Liver (tissue), 9 donors: ENCODE data around the gene KIAA0753. TPM values are rescaled to one million over a fixed set of nuclear protein-coding genes. Genes with fewer than 3 reads are reported as not detected.

Experiments
- DNase-seq: peaks from one replicate; pipeline ENCODE4 v3.0.0-alpha.2; 2017; ENCODE audit warnings: low spot score
- H3K27ac ChIP-seq, 2 donors: one replicate each; pipeline ENCODE4 v1.7.0; 2013; ENCODE audit warnings: inconsistent platforms in 2 of 2, low read length in 2 of 2, control low read depth in 1 of 2, low read depth in 1 of 2, mild to moderate bottlenecking in 1 of 2
- H3K27me3 ChIP-seq, 4 donors: one replicate each; pipeline versions ENCODE4 v1.6.1 to v1.7.0; 2013; ENCODE audit warnings: low read length in 3 of 4, inconsistent platforms in 1 of 4, mild to moderate bottlenecking in 1 of 4, moderate library complexity in 1 of 4; ENCODE audit not compliant: control insufficient read depth in 4 of 4, insufficient read depth in 4 of 4
- H3K36me3 ChIP-seq, 4 donors: one replicate each; pipeline versions ENCODE4 v1.6.1 to v1.7.0; 2013; ENCODE audit warnings: low read length in 3 of 4, mild to moderate bottlenecking in 3 of 4, low read depth in 1 of 4, moderate library complexity in 1 of 4; ENCODE audit not compliant: control insufficient read depth in 4 of 4, insufficient read depth in 3 of 4
- H3K4me1 ChIP-seq, 4 donors: one replicate each; pipeline versions ENCODE4 v1.6.1 to v1.7.0; 2013; ENCODE audit warnings: low read length in 3 of 4, mild to moderate bottlenecking in 3 of 4, moderate library complexity in 1 of 4; ENCODE audit not compliant: control insufficient read depth in 4 of 4, insufficient read depth in 4 of 4
- H3K4me3 ChIP-seq, 3 donors: one replicate each; pipeline versions ENCODE4 v1.6.1 to v1.7.0; 2013; ENCODE audit warnings: low read length in 3 of 3, control low read depth in 1 of 3, low read depth in 1 of 3, mild to moderate bottlenecking in 1 of 3
- H3K9ac ChIP-seq, 2 donors: one replicate each; pipeline ENCODE4 v1.7.0; 2013; ENCODE audit warnings: low read length in 2 of 2, mild to moderate bottlenecking in 2 of 2, moderate library complexity in 2 of 2, control low read depth in 1 of 2, low read depth in 1 of 2
- H3K9me3 ChIP-seq, 4 donors: one replicate each; pipeline versions ENCODE4 v1.6.1 to v1.7.0; 2013; ENCODE audit warnings: low read length in 3 of 4; ENCODE audit not compliant: control insufficient read depth in 4 of 4
- CTCF ChIP-seq: fragments of 150-350 bp; IDR thresholded peaks from 2 replicates; pipeline ENCODE4 v1.5.1; 2017; ENCODE audit warnings: improper control_type of control experiment, low read depth, low read length; ENCODE audit not compliant: missing input control
- EGR1 ChIP-seq, 2 donors: IDR thresholded peaks; 2 replicates each; pipeline ENCODE4 v1.6.1; 2016 to 2018; ENCODE audit warnings: antibody characterized with exemption in 2 of 2, low read depth in 2 of 2
- FOXA1 ChIP-seq: IDR thresholded peaks from 2 replicates; pipeline ENCODE4 v1.6.1; 2016; ENCODE audit warnings: antibody characterized with exemption
- FOXA2 ChIP-seq: IDR thresholded peaks from 2 replicates; pipeline ENCODE4 v1.6.1; 2016; ENCODE audit warnings: antibody characterized with exemption
- GABPA ChIP-seq, 2 donors: IDR thresholded peaks in 1 of 2; conservative IDR thresholded peaks in 1 of 2; 2 replicates each; pipeline ENCODE4 v1.6.1; 2016; ENCODE audit warnings: antibody characterized with exemption in 2 of 2, mild to moderate bottlenecking in 1 of 2, moderate library complexity in 1 of 2
- HNF4A ChIP-seq, 2 donors: conservative IDR thresholded peaks; 2 replicates each; pipeline ENCODE4 v1.6.1; 2016; ENCODE audit warnings: antibody characterized with exemption in 2 of 2, mild to moderate bottlenecking in 2 of 2
- HNF4G ChIP-seq: IDR thresholded peaks from 2 replicates; pipeline ENCODE4 v1.6.1; 2016; ENCODE audit warnings: antibody characterized with exemption
- JUND ChIP-seq, 2 donors: IDR thresholded peaks; 2 replicates each; pipeline ENCODE4 v1.6.1; 2016; ENCODE audit warnings: antibody characterized with exemption in 2 of 2
- MAX ChIP-seq: IDR thresholded peaks from 2 replicates; pipeline ENCODE4 v1.6.1; 2016; ENCODE audit warnings: antibody characterized with exemption
- NR2F2 ChIP-seq: IDR thresholded peaks from 2 replicates; pipeline ENCODE4 v1.6.1; 2016; ENCODE audit warnings: antibody characterized with exemption
- RXRA ChIP-seq, 2 donors: IDR thresholded peaks; 2 replicates each; pipeline ENCODE4 v1.6.1; 2017 to 2018; ENCODE audit warnings: antibody characterized with exemption in 2 of 2, mild to moderate bottlenecking in 1 of 2
- SP1 ChIP-seq: IDR thresholded peaks from 2 replicates; pipeline ENCODE4 v1.6.1; 2018; ENCODE audit warnings: antibody characterized with exemption, mild to moderate bottlenecking
- TAF1 ChIP-seq: conservative IDR thresholded peaks from 2 replicates; pipeline ENCODE4 v1.6.1; 2016; ENCODE audit warnings: antibody characterized with exemption, mild to moderate bottlenecking
- YY1 ChIP-seq: IDR thresholded peaks from 2 replicates; pipeline ENCODE4 v1.6.1; 2016; ENCODE audit warnings: antibody characterized with exemption, mild to moderate bottlenecking
- WGBS: extraction: QIAGEN DNeasy Blood & Tissue Kit; methylation state at CpG from one replicate; pipeline ENCODE4 v1.1.7; 2013; 5-methylcytosine and 5-hydroxymethylcytosine counted together
- polyA plus RNA-seq, 2 donors: library from polyadenylated mRNA; stranded (reverse) in 1 of 2; unstranded in 1 of 2; fragments of 200-250 nt in 1 of 2; fragments of >200 nt in 1 of 2; fragmentation: Nextera tagmentation in 1 of 2; extraction: Ambion mirVana in 1 of 2; gene quantifications; one replicate each; pipeline versions ENCODE4 v1.2.1 to v1.2.3, GENCODE V29; 2013 to 2015
- total RNA-seq, 2 donors: library from RNA; depleted of rRNA; stranded (reverse); fragments of >200 nt; gene quantifications; one replicate each; pipeline ENCODE4 v1.2.3, GENCODE V29; 2014
- TF ChIP-seq, protein P1 (sequence below): IDR thresholded peaks from 2 replicates; pipeline ENCODE4 v1.6.1; 2016; ENCODE audit warnings: antibody characterized with exemption, mild to moderate bottlenecking
- TF ChIP-seq, protein P2 (sequence below): IDR thresholded peaks from 2 replicates; pipeline ENCODE4 v1.6.1; 2016; ENCODE audit warnings: antibody characterized with exemption
- TF ChIP-seq, protein P3 (sequence below): IDR thresholded peaks from 2 replicates; pipeline ENCODE4 v1.6.1; 2016; ENCODE audit warnings: antibody characterized with exemption
- donor health status: healthy.
- donor health status: healthy.
- donor health status: healthy.
- donor health status: healthy.
- donor health status: healthy.

The KIAA0753 gene
- total and polyA plus RNA-seq, 4 donors, result 2.0 to 5.9 (median 3.0) TPM

DNA sequence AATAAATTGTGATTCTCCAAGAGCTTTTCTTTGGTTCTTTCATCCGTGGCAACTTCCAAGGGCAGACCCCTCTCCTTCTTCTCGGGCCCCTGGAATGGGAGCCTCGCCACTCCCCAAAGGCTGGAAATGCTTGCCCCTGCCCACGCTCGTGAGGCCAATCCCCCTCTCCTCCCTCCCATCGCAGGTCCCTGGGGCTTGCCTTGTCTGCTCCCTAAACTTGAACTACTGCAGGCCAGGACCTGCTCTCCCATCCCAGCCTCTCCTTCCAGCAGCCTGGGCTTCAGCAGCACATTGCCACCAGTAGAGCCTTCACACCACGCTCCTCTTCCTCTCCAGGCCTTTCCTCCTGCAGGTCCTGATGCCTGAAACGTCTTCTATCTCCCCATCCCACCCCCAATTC, 95.2 kb downstream of the KIAA0753 start:
- no peaks in the 10 kb centered on the region for H3K36me3 ChIP-seq
- H3K9me3 ChIP-seq, result no peaks in the 10 kb centered on the region
- 82% methylated on average over 8 of the region's 8 CpGs for WGBS
- no peak overlapping the region for H3K9ac ChIP-seq
- no peak overlapping the region for H3K4me3 ChIP-seq
- H3K27ac ChIP-seq, result no peak overlapping the region
- no peaks in the 10 kb centered on the region for H3K27me3 ChIP-seq
- no peak for TF ChIP-seq CTCF
- TF ChIP-seq, protein P1, sequence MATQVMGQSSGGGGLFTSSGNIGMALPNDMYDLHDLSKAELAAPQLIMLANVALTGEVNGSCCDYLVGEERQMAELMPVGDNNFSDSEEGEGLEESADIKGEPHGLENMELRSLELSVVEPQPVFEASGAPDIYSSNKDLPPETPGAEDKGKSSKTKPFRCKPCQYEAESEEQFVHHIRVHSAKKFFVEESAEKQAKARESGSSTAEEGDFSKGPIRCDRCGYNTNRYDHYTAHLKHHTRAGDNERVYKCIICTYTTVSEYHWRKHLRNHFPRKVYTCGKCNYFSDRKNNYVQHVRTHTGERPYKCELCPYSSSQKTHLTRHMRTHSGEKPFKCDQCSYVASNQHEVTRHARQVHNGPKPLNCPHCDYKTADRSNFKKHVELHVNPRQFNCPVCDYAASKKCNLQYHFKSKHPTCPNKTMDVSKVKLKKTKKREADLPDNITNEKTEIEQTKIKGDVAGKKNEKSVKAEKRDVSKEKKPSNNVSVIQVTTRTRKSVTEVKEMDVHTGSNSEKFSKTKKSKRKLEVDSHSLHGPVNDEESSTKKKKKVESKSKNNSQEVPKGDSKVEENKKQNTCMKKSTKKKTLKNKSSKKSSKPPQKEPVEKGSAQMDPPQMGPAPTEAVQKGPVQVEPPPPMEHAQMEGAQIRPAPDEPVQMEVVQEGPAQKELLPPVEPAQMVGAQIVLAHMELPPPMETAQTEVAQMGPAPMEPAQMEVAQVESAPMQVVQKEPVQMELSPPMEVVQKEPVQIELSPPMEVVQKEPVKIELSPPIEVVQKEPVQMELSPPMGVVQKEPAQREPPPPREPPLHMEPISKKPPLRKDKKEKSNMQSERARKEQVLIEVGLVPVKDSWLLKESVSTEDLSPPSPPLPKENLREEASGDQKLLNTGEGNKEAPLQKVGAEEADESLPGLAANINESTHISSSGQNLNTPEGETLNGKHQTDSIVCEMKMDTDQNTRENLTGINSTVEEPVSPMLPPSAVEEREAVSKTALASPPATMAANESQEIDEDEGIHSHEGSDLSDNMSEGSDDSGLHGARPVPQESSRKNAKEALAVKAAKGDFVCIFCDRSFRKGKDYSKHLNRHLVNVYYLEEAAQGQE, result no peak
- no peak for TF ChIP-seq JUND (IDR thresholded peaks at IDR 0.05)
- TF ChIP-seq, protein P2, sequence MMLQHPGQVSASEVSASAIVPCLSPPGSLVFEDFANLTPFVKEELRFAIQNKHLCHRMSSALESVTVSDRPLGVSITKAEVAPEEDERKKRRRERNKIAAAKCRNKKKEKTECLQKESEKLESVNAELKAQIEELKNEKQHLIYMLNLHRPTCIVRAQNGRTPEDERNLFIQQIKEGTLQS, result no peak
- TF ChIP-seq TAF1, result no peak
- no peak for TF ChIP-seq FOXA2
- TF ChIP-seq SP1, result no peak
- TF ChIP-seq RXRA (IDR thresholded peaks at IDR 0.05), result no peak
- TF ChIP-seq MAX, result no peak
- H3K4me1 ChIP-seq, result no peaks in the 10 kb centered on the region
- DNase-seq, result no peak

DNA sequence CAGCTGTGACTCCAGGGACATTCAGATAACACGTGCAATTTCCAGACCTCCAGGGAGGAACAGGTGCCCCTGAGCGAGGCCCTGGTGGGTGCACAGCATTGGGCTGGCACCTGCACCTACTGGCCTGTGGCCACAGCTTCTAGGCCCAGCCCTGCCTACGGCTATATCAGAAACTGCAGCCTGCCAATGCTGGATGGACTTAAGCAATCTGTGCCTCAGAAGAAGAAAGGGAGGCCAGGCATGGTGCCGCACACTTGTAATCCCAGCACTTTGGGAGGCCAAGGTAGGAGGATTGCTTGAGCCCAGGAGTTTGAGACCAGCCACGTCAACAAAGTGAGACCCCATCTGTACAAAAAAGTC, 96.5 kb downstream of the KIAA0753 start:
- H3K4me1 ChIP-seq, result no peaks in the 10 kb centered on the region

More for the DNA sequence above, 96.5 kb downstream of the KIAA0753 start:
- H3K36me3 ChIP-seq, result no peaks in the 10 kb centered on the region
- H3K4me3 ChIP-seq, result no peak overlapping the region
- TF ChIP-seq NR2F2, result no peak
- TF ChIP-seq MAX, result no peak
- TF ChIP-seq HNF4A (conservative IDR thresholded peaks at IDR 0.05), result no peak
- no peak for TF ChIP-seq JUND (IDR thresholded peaks at IDR 0.05)
- TF ChIP-seq RXRA (IDR thresholded peaks at IDR 0.05), result no peak
- no peak for TF ChIP-seq TAF1
- TF ChIP-seq FOXA1, result no peak
- TF ChIP-seq, protein P3, sequence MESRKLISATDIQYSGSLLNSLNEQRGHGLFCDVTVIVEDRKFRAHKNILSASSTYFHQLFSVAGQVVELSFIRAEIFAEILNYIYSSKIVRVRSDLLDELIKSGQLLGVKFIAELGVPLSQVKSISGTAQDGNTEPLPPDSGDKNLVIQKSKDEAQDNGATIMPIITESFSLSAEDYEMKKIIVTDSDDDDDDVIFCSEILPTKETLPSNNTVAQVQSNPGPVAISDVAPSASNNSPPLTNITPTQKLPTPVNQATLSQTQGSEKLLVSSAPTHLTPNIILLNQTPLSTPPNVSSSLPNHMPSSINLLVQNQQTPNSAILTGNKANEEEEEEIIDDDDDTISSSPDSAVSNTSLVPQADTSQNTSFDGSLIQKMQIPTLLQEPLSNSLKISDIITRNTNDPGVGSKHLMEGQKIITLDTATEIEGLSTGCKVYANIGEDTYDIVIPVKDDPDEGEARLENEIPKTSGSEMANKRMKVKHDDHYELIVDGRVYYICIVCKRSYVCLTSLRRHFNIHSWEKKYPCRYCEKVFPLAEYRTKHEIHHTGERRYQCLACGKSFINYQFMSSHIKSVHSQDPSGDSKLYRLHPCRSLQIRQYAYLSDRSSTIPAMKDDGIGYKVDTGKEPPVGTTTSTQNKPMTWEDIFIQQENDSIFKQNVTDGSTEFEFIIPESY, result no peak
- no peak for TF ChIP-seq GABPA (IDR thresholded peaks at IDR 0.05 in 1 of 2, conservative IDR thresholded peaks at IDR 0.05 in 1 of 2)
- TF ChIP-seq HNF4G, result no peak
- TF ChIP-seq FOXA2, result no peak
- no peak for TF ChIP-seq EGR1 (IDR thresholded peaks at IDR 0.05; ENCODE audit: low read depth in 2 of 2)
- no peak for TF ChIP-seq YY1
- no peak for TF ChIP-seq SP1
- TF ChIP-seq, protein P1, result no peak
- TF ChIP-seq CTCF, result no peak
- H3K9me3 ChIP-seq, result peaks cover 0 to 5% (median 3%) of the 10 kb centered on the region in 4 donors
- WGBS, result 91% methylated on average over 5 of the region's 5 CpGs
- H3K27ac ChIP-seq, result no peak overlapping the region
- no peaks in the 10 kb centered on the region for H3K27me3 ChIP-seq
- no peak for DNase-seq
- H3K9ac ChIP-seq, result no peak overlapping the region
